Measurements from ENCODE around the gene SLX9.

SLX9 gene

DNA sequence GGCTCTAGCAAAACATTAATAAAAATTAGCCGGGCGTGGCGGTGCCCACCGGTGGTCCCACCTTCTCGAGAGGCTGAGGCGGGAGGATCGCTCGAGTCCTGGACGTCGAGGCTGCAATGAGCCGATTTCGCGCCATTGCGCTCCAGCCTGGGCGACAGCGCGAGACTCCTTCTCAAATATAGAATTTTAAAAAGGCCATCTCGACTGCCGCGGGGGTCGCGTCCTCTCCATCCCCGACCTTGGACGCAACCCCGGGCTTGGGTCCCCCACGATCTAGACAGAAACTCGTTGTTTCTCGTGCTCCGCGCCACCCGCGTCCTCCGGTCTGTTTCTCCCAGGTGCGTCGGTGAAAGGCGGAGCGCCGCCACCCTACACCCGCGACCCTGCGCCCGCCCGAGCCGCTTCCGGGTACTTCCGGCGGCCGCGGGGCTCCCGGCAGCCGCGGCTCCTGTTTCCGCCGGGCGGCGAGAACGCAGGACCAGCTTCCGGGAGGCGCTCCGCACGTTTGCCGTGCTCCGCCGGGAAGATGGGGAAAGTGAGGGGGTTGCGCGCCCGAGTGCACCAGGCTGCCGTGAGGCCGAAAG, at the start of gene SLX9:
Gene SLX9 (plus strand): TSS at position 498 of the 584 bp plus-strand sequence. CDS start 29 bp downstream, at position 527.
- peak; percentile 88 for DNase-seq

- no peak for DNase-seq
These were observed 49.4 kb upstream of the SLX9 start for GRCh38 chr21:44890338-44890931.

DNA sequence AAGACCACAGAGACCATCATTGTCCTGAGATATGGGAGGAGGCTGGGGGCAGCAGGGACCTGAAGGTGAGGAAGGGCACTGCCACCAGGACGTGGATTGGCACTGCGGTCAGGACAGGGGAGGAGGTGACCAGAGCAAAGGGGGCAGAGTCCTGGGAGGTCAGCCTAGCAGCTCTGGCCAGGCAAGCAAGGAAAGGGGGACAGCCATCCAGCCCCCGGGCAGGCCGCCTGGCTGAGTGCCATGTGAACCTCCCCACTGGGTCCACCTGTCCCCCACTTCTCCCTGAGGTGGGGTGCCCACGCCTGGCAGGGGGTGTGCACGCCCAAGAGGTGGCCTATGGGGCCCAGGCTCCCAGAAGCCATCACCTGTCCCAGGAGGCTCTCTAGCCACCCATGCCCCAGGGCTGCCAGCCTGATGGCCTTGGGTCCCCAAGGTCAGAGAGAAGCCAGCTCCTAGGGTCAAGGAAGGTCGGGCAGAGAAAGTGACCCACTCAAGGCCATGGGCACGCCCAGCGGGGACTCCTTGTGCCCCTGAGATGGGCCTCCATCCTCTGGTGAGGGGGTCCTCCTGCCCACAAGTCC, 48.8 kb upstream of the SLX9 start:
- no peak for DNase-seq

GRCh38 chr21:44891631-44892031, 48.2 kb upstream of the SLX9 start:
- no peak for DNase-seq

GRCh38 chr21:44892095-44892494, 47.7 kb upstream of the SLX9 start:
- DNase-seq: no peak

DNA sequence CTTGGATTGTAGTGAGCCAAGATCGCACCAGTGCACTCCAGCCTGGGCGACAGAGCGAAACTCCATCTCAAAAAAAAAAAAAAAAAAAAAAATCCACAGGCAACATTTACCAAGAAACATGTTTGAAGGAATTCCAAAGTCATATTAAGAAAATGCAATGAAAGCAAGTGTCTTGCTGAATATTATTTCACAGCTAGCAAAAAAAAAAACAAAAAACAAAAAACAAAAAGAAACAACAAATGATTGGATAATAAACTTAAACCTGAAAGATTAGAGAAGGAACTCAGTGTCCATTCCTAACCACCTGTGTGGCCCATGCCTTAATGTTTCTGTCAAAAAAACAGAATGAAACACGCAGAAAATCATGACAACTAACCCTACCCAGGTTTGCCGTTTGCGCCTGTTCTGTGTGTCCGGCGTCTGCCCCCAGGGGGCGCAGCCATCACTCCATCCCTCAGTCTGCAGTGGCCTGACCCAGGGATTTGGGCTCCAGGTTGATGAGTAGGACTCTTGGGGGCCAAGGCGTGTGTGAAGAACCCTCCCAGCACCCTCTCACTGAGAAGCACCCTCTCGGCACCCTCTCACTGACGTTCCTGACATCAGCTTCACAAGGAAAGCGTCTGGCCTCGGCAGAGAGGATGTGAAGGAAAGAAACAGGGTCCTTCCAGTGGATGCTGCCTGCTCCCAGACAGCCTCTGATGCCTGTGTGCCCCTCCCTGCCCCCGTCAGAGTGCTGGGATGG, 47.1 kb upstream of the SLX9 start:
- peak; percentile 31 for DNase-seq

DNA sequence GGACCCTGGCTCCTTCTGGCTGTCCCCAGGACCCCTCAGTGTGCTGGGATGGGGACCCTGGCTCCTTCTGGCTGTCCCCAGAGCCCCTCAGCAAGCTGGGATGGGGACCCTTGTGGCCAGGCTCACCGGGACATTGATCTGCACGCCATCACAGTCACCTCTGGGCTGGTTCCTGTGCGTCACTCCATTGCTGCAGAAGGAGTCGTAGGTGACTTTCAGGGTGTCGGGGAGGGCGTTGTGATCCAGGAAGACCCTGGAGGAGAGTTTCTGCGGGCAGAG, 46.6 kb upstream of the SLX9 start:
- DNase-seq: no peak

DNA sequence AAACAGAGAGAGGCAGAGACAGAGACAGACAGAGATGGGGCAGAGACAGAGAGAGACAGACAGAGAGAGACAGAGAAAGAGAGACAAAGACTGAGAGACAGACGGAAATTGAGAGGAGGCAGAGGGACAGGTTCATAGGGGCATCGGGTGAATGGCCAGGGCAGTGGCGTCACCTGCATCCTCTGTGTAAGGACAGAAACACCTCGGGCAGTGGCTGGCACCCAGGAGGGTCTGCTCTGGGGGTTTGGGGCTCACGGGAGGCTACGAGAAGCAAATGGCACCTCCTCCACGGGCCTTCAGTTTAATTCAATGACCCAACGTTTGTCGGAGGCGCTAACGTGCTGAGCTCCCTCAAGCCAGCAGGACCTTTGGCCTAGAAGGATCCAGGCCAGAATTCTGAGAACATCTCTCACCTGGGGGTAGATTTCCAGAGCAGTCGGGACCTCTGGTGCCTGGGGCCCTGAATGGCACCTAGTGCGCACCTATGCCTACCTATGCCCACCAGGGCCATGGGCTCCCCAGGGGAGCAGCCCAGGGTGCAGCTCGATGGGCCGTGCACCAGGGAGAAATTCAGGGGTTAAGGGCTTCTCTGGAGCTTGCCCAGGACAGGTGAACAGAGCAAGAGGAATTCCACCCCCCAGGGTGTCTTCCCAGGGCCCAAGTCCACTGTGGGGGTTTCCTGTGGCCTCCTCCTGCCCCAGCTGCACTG, 45.7 kb upstream of the SLX9 start:
- DNase-seq: no peak

DNA sequence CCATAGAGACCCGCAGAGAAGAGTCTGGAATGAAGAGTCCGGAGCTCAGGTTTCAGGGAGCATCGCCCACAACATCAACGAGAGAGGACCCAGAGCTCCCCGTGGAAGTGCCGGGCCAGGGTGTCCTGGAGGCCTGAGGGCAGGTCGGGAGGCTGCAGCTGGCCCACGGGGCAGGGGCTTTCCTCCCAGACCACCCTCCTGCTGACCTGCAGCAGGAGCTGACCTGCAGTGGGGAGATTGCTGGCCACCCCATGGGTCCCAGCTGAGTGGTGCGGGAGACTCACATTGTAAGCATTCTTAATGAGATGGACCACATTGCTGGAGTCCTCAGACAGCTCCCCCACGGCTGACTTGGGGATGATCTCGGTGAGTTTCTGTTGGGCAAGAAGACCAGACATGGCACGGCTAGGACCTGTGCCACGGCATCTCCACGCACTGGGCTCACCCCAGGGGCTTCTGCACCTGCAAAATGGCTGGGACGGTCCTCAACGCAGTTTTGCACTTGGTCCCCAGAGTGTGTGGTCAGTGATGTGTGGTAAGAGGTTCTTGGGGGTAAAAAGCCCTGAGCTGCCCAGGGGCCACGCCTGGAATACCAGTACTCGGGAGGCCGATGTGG, 45.0 kb upstream of the SLX9 start:
- no peak for DNase-seq

DNA sequence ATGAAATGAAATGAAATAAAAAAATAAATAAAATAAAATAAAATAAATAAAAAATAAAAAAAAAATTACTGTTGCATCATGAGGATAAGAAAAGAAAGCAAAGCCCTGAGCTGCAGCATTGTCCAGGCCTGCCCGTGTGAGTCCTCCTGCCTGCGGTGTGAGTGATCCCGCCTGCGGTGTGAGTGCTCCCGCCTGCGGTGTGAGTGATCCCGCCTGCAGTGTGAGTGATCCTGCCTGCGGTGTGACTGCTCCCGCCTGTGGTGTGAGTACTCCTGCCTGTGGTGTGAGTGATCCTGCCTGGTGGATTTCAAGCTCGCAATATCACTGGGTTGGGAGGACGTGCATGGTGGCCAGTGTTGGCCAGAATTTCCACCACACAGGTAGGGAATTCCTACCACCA, 44.0 kb upstream of the SLX9 start:
- no peak for DNase-seq

- no peak for DNase-seq
These were observed 43.1 kb upstream of the SLX9 start for GRCh38 chr21:44896561-44897286.

DNA sequence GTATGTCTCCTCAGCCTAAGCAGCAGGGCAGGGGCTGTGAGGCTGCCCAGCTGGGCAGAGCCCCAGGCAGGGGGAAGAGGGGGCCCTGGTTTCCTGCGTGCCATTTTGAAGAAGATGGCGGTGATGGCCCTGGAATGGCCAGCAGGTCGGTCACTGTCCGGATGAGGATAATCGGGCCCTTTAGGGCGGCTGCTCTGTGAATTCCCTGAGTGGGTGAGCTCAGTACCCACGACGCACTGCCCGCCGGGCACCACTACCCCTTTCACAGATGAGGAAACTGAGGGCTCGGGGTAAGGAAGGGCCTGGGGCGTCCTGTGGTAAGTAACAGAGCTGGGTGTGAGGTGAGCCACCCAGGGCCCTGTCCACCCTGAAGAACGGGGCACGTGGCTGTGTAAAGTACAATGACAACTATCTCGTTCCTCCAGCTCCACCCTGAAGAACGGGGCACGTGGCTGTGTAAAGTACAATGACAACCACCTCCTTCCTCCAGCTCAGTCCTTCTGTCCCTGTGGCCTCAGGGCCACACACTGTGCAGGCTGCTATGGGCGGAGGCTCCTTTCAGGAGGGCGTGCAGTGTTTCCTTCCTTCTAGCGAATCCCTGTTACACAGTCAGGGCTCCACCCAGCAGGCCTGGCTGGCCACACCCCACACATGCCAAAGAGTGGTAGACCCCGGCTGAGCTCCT, 42.4 kb upstream of the SLX9 start:
- DNase-seq: no peak

GRCh38 chr21:44898011-44898488, 41.8 kb upstream of the SLX9 start:
- no peak for DNase-seq

GRCh38 chr21:44898851-44899767, 40.7 kb upstream of the SLX9 start:
- DNase-seq: no peak

DNA sequence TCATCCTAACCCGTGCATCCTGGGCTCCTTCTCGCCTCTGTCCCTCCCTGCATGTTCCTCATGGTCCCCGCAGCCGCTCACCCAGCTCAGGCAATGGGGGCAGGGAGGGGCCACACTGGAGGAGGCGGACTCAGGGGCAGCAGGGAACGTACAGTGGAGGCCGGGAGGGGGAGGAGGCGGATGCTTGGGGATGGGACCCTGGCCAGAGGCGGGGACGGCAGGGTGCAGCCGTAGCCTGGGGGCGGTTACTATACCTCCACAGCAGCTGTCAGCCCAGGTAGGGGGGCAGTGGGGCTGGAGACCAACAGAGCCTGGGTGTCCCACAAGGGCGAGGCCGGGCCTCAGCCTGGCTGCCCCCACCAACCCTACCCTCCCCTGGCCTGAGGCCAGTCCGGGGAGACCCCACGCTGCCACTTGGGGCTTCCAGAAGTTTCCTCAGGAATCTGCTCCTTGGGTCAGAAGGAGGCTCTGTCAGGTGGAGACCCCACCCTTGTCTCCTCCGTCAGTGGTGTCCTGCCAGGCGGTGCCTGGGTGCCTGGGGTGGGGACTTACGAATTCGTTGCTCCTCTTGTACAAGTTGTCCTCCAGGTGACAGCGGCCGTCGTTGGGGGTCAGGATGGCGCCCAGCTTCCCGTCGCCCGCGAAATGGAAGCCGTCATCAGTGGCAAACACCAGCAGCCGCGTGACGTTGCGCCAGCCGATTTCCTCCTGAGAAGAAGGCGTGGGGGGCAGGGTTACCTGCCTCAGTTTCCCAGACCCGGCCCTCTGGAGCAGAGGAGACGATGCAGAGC, 39.9 kb upstream of the SLX9 start:
- no peak for DNase-seq

DNA sequence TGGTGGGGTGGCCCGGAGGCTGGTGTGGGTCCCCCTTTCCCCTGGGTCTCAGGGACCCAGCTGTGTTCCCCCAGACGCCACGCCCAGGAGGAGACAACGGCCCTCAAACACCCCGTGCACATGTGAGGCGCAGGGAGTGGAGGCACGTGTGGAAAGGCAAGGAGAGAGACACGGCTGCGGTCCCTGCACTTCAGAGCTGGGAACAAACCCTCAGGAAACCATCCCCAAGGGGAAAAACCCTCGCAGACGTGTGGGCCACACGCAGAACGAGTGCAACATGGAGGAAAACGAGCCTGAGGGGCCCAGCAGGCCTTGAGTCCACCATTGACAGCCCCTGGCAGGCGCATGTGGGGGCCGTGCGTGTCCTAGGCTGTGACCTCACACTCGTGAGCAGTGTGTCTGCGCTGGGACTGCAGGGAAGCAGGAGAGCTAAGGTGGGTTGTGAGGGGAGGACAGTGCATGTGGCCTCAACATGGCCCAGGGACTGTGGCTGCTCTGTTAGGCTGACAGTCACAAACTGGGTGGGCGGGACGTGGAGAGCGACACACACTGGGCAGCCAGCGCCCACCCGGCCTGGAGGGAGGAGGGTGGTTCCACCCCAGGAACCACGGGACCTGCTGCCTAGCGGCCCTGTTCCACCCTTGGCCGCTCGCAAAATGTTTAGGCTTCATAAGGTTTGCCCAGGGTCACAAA, 39.1 kb upstream of the SLX9 start:
- DNase-seq: no peak

DNA sequence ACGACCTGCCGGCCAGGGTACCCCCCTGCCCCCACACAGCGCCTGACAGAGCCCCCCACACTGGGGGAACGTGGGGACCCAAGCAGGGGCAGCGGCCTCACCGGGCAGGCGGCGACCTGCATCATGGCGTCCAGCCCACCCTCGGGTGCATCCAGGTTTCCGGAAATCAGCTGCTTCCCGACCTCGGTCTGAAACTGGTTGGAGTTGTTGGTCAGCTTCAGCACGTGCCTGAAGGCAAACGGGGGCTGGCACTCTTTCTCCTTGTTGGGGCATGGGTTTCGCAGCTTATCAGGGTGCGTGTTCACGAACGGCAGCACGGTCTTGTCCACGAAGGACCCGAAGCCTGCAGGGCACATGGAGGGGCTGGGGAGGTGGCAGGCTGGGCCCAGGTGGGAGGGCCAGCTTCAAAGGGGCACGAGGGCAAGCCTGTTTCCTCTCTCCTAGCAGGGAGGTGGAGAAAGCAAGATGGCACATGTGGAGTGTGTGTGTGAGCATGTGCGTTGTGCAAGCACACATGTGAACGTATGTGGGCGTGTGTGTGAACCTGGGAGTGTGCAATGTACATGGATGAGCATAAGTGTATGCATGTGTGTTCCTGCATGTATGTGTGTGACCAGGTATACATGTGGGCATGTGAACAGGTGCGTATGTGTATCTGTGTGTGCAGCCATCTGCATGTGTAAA, 38.3 kb upstream of the SLX9 start:
- DNase-seq: no peak

DNA sequence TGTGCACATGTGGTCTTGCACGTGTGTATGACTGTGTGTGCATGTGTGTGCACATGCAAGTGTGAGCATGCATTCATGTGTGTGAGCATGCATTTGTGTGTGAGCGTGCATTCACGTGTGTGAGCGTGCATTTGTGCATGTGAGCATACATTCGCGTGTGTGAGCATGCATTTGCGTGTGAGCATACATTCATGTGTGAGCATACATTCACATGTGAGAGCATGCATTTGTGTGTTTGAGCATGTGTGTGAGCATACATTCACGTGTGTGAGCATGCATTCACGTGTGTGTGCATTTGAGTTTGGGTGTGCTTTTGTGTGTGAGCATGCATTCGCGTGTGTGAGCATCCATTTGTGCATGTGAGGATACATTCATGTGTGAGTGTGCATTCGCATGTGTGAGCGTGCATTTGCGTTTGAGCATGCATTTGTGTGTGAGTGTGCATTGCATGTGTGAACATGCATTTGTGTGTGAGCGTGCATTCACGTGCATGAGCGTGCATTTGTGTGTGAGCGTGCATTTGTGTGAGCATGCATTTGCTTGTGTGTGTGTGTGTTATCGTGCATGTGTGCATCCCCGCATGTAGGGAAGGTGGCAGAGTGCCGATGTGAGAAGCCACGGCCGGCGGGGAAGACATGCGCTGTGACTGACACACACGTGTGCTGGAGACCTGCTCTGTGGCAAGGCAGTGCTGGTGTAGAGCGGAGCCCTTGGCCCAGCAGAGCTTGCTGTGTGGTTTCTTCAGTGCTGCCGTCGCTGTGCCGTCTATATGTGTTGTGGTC, 37.4 kb upstream of the SLX9 start:
- DNase-seq: no peak
